Measurements from ENCODE around the gene KDM6B. TPM values are rescaled to one million over a fixed set of nuclear protein-coding genes. Genes with fewer than 3 reads are reported as not detected.
A peak's percentile ranks its signal among the peaks of the same experiment; 100 is the strongest.

Gene KDM6B
- total RNA-seq, 6 experiments from 2014 or later: 6.1 to 12.8 (median 10.9) TPM

DNA sequence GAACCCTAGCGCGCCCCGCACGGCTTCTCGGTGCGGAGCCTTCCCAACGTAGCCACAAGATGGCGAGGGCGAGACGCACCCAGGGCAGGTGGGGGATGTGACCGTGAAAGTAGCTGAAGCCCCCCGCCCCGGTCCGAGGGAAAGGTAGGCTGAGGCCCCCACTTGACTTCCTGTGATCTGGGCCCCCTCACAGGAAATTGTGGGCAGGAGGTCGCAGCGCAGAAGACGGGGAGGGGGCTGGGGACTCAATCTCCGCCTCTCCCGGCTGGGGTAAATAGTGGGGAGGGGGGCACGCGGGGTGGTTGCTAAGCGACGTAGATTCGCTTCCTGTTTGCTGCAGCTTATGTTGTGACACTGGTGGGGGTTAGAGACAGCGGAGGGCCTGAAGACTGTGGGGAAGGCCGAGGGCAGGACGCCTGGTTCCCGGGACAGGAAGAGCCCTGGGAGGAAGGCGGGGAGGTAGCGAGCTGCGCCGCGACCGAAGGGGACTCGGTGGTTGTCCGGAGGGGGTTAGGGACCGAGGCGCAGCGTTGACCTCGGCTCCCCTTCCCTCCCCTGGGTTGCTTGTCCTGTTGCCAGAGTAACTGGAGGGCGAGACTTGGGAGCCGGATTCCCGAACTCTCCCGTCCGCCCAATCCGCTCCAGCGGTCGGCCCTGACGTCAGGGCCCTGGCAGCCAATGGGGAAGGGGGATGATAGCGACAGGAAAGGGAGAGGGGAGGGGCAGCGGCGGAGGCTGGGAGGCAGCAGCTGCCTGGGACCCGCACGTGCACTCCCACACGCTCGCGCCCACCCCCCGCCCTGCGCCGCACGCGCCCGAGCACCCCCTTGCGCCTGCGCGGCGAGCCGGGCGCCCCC, 1.2 kb downstream of the KDM6B start:
- Histone ChIP-seq H3K27ac (peak overlapping the region; percentile 97 to 99 (median 97)), H3K36me3 (no peaks in the 10 kb centered on the region), H3K27me3 (no peaks in the 10 kb centered on the region), H3K4me1 (peaks cover 0 to 40% (median 0%) of the 10 kb centered on the region in 4 donors), H3K4me3 (peak overlapping the region; percentile 68 to 73 (median 70)), H3K9me3 (no peaks in the 10 kb centered on the region)
- intact Hi-C loops (cut with DNase I): no loop called here
- 3% methylated on average over 31 of the region's 69 CpGs for WGBS (ENCODE audit: insufficient coverage, low coverage, low lambda C conversion rate, missing lambda C conversion rate)
- ATAC-seq (peak; percentile 54 to 65 (median 64)), DNase-seq (peak; percentile 97 to 99 (median 98))
- TF ChIP-seq, protein P1, sequence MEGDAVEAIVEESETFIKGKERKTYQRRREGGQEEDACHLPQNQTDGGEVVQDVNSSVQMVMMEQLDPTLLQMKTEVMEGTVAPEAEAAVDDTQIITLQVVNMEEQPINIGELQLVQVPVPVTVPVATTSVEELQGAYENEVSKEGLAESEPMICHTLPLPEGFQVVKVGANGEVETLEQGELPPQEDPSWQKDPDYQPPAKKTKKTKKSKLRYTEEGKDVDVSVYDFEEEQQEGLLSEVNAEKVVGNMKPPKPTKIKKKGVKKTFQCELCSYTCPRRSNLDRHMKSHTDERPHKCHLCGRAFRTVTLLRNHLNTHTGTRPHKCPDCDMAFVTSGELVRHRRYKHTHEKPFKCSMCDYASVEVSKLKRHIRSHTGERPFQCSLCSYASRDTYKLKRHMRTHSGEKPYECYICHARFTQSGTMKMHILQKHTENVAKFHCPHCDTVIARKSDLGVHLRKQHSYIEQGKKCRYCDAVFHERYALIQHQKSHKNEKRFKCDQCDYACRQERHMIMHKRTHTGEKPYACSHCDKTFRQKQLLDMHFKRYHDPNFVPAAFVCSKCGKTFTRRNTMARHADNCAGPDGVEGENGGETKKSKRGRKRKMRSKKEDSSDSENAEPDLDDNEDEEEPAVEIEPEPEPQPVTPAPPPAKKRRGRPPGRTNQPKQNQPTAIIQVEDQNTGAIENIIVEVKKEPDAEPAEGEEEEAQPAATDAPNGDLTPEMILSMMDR (IDR thresholded peaks at IDR 0.05): peak; percentile 53 to 68 (median 56)
- peak; percentile 66 for TF ChIP-seq POLR2A (IDR thresholded peaks at IDR 0.05)

- peaks cover 0 to 47% (median 3%) of the 10 kb centered on the region in 4 donors for H3K4me1 ChIP-seq
- peak; percentile 78 for TF ChIP-seq POLR2A (IDR thresholded peaks at IDR 0.05)
- TF ChIP-seq, protein P1 (IDR thresholded peaks at IDR 0.05): peak in 1 of 4 donors; percentile 4
- ATAC-seq (peak; percentile 31 to 61 (median 52)), DNase-seq (peak; percentile 76 to 91 (median 88))
- H3K27me3 ChIP-seq: no peaks in the 10 kb centered on the region
- WGBS (ENCODE audit: insufficient coverage, low coverage, low lambda C conversion rate, missing lambda C conversion rate): 0% methylated on average over 19 of the region's 61 CpGs
- no peaks in the 10 kb centered on the region for H3K36me3 ChIP-seq
- H3K9me3 ChIP-seq: no peaks in the 10 kb centered on the region
- H3K4me3 ChIP-seq: peak overlapping the region; percentile 68 to 73 (median 70)
- peak overlapping the region; percentile 97 to 99 (median 97) for H3K27ac ChIP-seq
- intact Hi-C loops (cut with DNase I): no loop called here
Observed at GRCh38 chr17:7835814-7836595, 2.0 kb downstream of the KDM6B start.

DNA sequence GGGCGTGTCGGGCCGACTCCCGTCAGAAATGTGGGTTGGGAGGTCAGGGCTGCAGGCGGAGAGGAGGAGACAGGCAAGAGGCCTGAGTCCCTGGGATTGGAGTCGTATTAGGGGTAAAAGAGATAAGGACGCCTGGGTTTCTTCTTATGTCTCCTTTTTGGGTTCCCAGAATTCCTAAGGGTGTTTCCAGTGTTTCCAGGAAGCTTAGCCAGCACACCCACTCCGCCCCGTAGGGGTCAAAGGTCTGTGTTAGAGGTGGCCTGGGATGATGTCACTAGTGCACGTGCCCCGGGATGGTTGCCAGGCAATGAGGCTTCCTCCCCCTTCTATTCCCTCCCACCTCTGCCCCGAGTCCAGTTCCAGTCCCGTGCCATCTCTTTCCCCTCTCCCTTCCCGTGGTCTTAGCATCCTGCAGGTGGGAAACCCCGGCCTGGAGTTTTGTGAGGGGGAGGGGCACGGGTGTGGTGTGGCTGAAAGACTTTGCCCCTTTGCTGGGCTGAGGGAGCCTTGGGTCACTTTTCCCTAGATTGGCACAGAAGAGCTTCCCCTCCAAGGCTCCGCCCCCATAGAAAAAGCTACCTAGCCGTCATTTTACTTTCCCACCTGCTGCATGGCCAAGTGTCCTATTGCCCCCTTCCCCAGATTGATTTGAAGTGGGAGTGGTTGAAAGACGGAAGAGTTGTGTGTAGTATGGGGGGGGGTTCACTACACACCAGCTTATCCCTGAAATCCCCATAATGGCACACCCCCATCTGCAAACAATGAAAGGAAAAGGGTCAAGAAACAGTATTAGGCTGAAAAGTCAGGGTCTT, 2.8 kb downstream of the KDM6B start:
- DNase-seq (peak; percentile 94 to 99 (median 98)), ATAC-seq (peak; percentile 45 to 64 (median 54))
- TF ChIP-seq POLR2A (IDR thresholded peaks at IDR 0.05): no peak
- TF ChIP-seq, protein P1 (IDR thresholded peaks at IDR 0.05): no peak
- H3K4me3 ChIP-seq: peak overlapping the region; percentile 68 to 73 (median 70)
- no peaks in the 10 kb centered on the region for H3K27me3 ChIP-seq
- H3K27ac ChIP-seq: peak overlapping the region; percentile 97 to 99 (median 97)
- H3K9me3 ChIP-seq: no peaks in the 10 kb centered on the region
- WGBS (ENCODE audit: insufficient coverage, low coverage, low lambda C conversion rate, missing lambda C conversion rate): 2% methylated on average over 13 of the region's 19 CpGs
- H3K4me1 ChIP-seq: peaks cover 0 to 50% (median 5%) of the 10 kb centered on the region in 4 donors
- intact Hi-C loops (cut with DNase I): no loop called here
- H3K36me3 ChIP-seq: no peaks in the 10 kb centered on the region
